Activated CD4-positive, alpha-beta memory T cell treated with anti-CD3 and anti-CD28 coated beads, Interleukin-2, amount 10 ng/mL, durations not matched to agents 7 days and 5 days (primary cell): ENCODE results near the gene GALNT7. TPM values are rescaled to one million over a fixed set of nuclear protein-coding genes. Genes with fewer than 3 reads are reported as not detected.

Experiments used
- CTCF ChIA-PET: fragments of 350-600 bp; sonication (Branson Sonifier 250); formaldehyde crosslinking; loops from one replicate; lab custom pipeline; 2021; ENCODE audit warnings: antibody characterized with exemption, inconsistent platforms; lab: Charles Lee
- POLR2A ChIA-PET: fragments of 350-600 bp; sonication (Branson Sonifier 250); formaldehyde crosslinking; loops from one replicate; lab custom pipeline; 2021; ENCODE audit warnings: antibody characterized with exemption; lab: Charles Lee
- DNase-seq: peaks from one replicate; pipeline ENCODE4 v3.0.0-alpha.2; 2020
- H3K27ac Mint-ChIP-seq: one replicate; pipeline ENCODE4 v1.8.0; 2021; ENCODE audit warnings: mild to moderate bottlenecking, mixed read lengths
- H3K27me3 Mint-ChIP-seq: one replicate; pipeline ENCODE4 v1.8.0; 2021; ENCODE audit warnings: mixed read lengths
- H3K36me3 Mint-ChIP-seq: one replicate; pipeline ENCODE4 v1.8.0; 2021; ENCODE audit warnings: low read depth, mixed read lengths
- H3K4me1 Mint-ChIP-seq: one replicate; pipeline ENCODE4 v1.8.0; 2021; ENCODE audit warnings: mixed read lengths
- H3K4me3 Mint-ChIP-seq: one replicate; pipeline ENCODE4 v1.8.0; 2021; ENCODE audit warnings: mild to moderate bottlenecking, mixed read lengths
- H3K9me3 Mint-ChIP-seq: one replicate; pipeline ENCODE4 v1.8.0; 2021; ENCODE audit warnings: mixed read lengths
- total RNA-seq, 2 experiments: library from RNA; stranded (reverse); gene quantifications; one replicate each; pipeline ENCODE4 v1.2.3, GENCODE V29; 2021

GALNT7 gene
- total RNA-seq, 2 experiments from 2014 or later = 16.0 to 19.1 TPM

DNA sequence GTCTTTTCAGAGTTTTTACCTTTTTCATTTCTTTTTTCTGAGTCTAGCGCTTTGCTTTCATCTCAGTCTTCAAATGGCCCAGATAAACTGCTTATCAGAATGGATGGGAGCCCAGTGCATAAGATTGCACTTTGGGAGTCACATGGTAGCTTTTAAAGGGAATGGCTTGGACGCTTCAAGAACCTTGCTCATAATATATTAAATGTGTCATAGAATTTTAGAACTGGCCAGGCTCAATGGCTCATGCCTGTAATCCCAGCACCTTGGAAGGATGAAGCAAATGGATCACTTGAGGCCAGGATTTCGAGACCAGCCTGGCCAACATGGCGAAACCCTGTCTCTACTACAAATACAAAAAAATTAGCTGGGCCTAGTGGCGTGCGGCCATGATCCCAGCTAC is 97.1 kb downstream of the GALNT7 start:
- Mint-ChIP-seq H3K4me1 (peaks cover 10% of the 10 kb centered on the region), H3K27me3 (no peaks in the 10 kb centered on the region), H3K36me3 (no peaks in the 10 kb centered on the region), H3K27ac (no peak overlapping the region), H3K4me3 (no peak overlapping the region), H3K9me3 (no peaks in the 10 kb centered on the region)
- ChIA-PET CTCF (interaction anchor here (1.3 to 1.4 kb wide), 2 partner anchors 36 to 252 kb away, joined by 4 read pairs; no protein-coding TSS in a partner anchor), POLR2A (no interaction called here)
- no peak for DNase-seq

DNA sequence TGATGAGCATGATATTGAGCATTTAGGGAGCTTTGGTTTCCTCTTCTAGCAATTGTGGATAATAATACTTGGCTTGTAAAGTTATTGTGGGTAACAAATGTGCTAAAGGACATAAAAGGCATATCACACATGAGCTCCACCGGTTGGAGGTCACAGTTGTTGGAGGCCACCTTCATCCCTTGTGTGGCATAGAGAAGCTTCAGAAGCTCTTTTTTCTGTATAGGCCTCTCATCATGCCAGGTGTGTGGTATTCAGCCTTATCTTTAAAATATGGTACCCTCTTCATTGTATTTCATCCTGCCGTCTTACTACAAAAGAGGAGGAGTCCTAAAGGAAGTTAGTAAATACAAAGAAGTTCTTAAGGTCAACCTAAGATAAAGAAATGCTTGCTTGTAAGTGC is 99.1 kb downstream of the GALNT7 start:
- CTCF ChIA-PET = interaction anchor here (0.7 to 1.3 kb wide), 3 partner anchors 9 to 245 kb away, joined by 4 read pairs; no protein-coding TSS in a partner anchor
- H3K27ac Mint-ChIP-seq = no peak overlapping the region
- DNase-seq = no peak
- H3K4me3 Mint-ChIP-seq = no peak overlapping the region
- H3K9me3 Mint-ChIP-seq = no peaks in the 10 kb centered on the region
- peaks cover 10% of the 10 kb centered on the region for H3K4me1 Mint-ChIP-seq
- no peaks in the 10 kb centered on the region for H3K27me3 Mint-ChIP-seq
- POLR2A ChIA-PET = no interaction called here
- no peaks in the 10 kb centered on the region for H3K36me3 Mint-ChIP-seq

DNA sequence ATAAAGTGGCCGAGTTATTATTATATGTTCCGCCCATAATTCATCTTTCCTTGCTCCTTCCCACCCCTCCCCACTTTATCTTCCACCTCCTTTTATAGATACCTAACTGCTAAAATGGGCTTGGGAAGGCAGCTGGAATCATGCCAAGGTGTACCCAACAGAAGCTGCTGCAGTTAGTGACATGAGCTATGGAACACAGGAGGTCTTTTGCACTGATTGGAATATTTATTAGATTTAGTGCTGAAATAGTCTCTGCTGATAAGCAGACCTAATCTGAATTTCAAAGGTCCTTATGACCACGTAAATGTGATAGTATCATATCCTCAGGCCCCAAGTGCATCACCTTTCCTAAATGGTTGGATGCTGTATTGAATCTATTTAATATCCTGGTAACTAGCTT is 100.7 kb downstream of the GALNT7 start:
- CTCF ChIA-PET = interaction anchor here (1.8 kb wide), 1 partner anchor 256 kb away, joined by 9 read pairs; no protein-coding TSS in a partner anchor
- Mint-ChIP-seq H3K36me3 (no peaks in the 10 kb centered on the region), H3K27ac (no peak overlapping the region), H3K9me3 (no peaks in the 10 kb centered on the region), H3K4me3 (no peak overlapping the region), H3K4me1 (peaks cover 7% of the 10 kb centered on the region), H3K27me3 (no peaks in the 10 kb centered on the region)
- POLR2A ChIA-PET = no interaction called here
- DNase-seq = no peak

DNA sequence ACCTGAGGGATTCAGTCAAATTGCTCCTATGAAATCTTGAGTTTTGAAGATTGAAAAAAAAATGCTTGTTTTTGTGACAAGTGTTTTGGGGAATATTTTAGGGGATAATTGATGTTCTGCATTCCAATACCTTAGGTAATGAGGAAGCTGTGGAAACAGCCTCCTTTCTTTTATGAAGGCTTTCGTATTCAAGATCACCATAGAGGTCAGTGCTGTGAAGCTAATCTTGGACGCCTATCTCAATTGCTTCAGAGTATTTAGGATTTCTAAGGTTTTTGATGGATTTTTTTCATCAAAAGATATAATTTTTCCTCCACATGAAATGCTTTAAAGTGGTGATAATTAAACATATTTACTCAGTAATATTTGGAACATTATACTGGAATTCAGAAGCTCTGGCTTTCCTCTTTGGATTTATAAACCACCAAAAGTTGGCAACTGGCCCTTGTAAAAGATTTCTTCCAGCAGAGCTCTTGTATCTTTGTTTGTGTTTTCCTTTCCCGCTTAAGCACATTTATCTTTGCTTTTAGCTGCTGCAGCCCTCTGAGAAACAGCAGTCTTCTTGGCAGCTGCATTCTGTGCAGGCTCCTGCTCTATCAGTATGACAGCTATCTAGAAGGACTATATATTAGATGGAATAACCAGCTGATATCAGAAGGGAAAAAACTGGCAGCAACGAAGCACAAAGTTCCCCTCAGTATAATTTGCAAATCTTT is 101.9 kb downstream of the GALNT7 start:
- Mint-ChIP-seq H3K4me3 (no peak overlapping the region), H3K27ac (no peak overlapping the region), H3K4me1 (no peaks in the 10 kb centered on the region), H3K36me3 (no peaks in the 10 kb centered on the region), H3K9me3 (no peaks in the 10 kb centered on the region), H3K27me3 (no peaks in the 10 kb centered on the region)
- ChIA-PET POLR2A (interaction anchor here (1.7 kb wide), 1 partner anchor 13 kb away, joined by 4 read pairs; no protein-coding TSS in a partner anchor), CTCF (interaction anchor here (1.2 to 1.8 kb wide), 3 partner anchors 13 to 257 kb away, joined by 3 to 9 read pairs (median 5); no protein-coding TSS in a partner anchor)
- DNase-seq = no peak

DNA sequence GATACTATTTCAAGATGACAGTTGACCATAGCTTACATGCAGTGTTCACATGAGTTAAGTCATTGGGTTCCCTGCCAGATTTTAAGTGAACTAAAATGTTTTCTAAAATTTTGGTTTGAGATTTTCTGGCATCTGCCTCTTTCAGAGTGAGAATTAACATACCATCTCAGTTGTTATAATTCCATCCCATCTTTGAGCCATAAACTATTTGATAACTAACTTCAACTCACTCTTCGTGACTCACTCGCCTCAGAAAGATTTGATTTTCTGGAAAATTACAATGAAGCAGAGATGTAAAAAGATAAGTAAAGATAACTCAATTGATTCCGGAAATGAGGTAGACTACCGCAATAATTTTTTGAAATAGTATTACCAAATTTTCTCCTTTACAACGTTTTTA is 103.7 kb downstream of the GALNT7 start:
- Mint-ChIP-seq H3K27ac (no peak overlapping the region), H3K4me1 (no peaks in the 10 kb centered on the region), H3K36me3 (no peaks in the 10 kb centered on the region), H3K9me3 (no peaks in the 10 kb centered on the region), H3K27me3 (no peaks in the 10 kb centered on the region), H3K4me3 (no peak overlapping the region)
- POLR2A ChIA-PET = no interaction called here
- DNase-seq = no peak
- CTCF ChIA-PET = no interaction called here

DNA sequence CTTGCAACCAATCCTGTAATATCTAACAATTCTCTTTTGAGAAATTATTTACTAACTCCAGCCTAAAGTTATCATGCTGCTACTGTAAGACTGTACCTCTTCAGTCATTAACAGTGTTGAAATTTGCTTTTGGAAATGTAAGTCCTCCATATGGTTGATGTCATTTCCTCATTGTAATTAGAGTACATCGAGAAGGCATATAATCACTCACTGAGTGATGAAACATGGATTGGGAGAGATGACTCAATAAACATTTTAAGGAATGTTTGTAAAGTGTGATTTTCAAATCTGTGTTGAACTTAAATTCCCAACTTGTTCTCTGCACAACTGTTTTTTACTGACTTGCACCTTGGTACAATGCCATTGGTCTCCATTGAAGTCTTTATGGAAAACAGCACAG is 104.4 kb downstream of the GALNT7 start:
- Mint-ChIP-seq H3K4me1 (no peaks in the 10 kb centered on the region), H3K27ac (no peak overlapping the region), H3K36me3 (no peaks in the 10 kb centered on the region), H3K27me3 (no peaks in the 10 kb centered on the region), H3K4me3 (no peak overlapping the region), H3K9me3 (no peaks in the 10 kb centered on the region)
- POLR2A ChIA-PET = no interaction called here
- CTCF ChIA-PET = no interaction called here
- DNase-seq = no peak

DNA sequence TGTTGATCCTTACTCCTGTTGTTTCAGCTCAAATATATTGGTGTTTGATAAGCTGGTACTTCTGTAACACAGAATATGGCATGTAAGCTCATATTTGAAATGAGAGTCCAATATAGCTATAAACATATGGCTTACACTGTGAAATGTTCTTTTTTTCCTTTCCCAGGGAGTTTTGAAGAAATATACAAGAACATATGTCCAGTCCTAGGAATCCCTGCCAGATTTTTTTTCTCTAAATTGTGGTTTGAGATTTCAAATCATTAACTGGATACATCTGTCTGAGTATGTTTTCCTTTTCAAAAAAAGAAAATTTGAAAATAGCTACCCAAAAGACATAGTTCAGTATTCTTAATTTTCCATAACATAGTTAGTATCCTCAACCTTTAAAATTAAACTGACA is 105.3 kb downstream of the GALNT7 start:
- no peaks in the 10 kb centered on the region for H3K9me3 Mint-ChIP-seq
- ChIA-PET CTCF (interaction anchor here (1.0 to 2.5 kb wide), 3 partner anchors 16 to 260 kb away, joined by 3 to 10 read pairs (median 4); no protein-coding TSS in a partner anchor), POLR2A (no interaction called here)
- no peak for DNase-seq
- H3K27ac Mint-ChIP-seq = no peak overlapping the region
- H3K36me3 Mint-ChIP-seq = no peaks in the 10 kb centered on the region
- H3K27me3 Mint-ChIP-seq = no peaks in the 10 kb centered on the region
- no peak overlapping the region for H3K4me3 Mint-ChIP-seq
- H3K4me1 Mint-ChIP-seq = no peaks in the 10 kb centered on the region

DNA sequence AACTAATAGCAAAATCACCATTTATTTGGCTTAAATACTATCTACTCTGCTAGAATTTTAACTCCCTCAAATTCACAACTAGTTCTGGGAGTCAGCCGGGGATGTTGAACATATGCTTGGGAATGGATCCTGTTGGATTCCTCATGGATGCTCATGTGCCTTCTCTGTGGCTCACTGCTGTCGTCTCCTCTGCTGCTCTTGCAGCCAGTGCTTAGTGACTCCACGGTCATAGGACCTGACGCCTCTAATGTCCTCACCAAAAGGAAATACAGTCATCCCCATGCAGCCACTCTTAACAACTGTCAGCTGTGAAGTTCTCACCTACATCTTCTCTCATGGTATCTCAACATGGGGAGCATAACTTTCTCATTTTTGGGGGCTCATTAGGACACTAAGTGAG is 106.1 kb downstream of the GALNT7 start:
- Mint-ChIP-seq H3K9me3 (no peaks in the 10 kb centered on the region), H3K36me3 (no peaks in the 10 kb centered on the region), H3K27ac (no peak overlapping the region), H3K4me1 (no peaks in the 10 kb centered on the region), H3K4me3 (no peak overlapping the region), H3K27me3 (no peaks in the 10 kb centered on the region)
- DNase-seq = no peak
- ChIA-PET CTCF (interaction anchor here (1.1 to 2.5 kb wide), 3 partner anchors 18 to 47 kb away, joined by 3 to 10 read pairs (median 4); no protein-coding TSS in a partner anchor), POLR2A (no interaction called here)

DNA sequence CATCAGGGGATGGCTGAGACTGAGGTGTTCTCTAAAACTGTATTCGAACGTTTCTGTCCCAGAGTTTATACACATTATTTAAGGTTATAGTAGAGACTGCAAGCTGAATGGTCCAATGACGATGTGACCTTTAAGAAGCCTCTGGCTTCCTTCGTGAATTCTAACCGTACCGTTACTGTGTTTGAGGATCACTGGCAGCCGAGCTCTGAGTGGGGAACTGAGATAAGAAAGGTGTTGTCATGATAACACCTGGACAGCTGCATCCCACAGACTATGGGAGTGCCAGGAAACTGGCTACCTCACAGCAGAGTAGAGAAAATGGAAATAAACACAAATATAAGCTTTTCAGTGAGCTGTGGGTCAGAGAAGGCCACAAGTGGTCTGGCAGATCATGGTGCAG is 106.5 kb downstream of the GALNT7 start:
- DNase-seq = no peak
- Mint-ChIP-seq H3K4me3 (no peak overlapping the region), H3K27me3 (no peaks in the 10 kb centered on the region), H3K9me3 (no peaks in the 10 kb centered on the region), H3K36me3 (no peaks in the 10 kb centered on the region), H3K27ac (no peak overlapping the region), H3K4me1 (no peaks in the 10 kb centered on the region)
- CTCF ChIA-PET = interaction anchor here (0.9 to 2.5 kb wide), 4 partner anchors 11 to 47 kb away, joined by 3 to 10 read pairs (median 4); no protein-coding TSS in a partner anchor
- POLR2A ChIA-PET = no interaction called here

DNA sequence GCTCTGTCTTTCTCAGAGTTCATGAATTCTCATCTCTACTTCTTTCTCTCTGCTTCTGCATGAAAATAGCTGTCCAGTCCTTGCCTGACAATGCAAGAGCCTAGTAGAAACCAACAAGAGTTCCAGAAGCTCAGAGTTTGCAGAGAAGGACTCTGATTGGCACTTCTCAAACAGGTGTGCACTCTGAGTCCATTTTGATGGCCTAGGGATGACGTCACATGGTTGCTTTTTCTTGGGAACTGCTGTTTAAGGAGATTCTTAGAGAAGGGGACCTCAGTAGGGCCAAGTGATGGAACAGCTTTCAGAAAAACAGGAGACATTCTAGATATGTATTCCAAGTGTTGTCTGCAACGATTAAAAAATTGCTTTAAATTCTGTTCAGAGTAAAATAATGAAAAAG is 108.7 kb downstream of the GALNT7 start:
- no peaks in the 10 kb centered on the region for H3K4me1 Mint-ChIP-seq
- no peak overlapping the region for H3K4me3 Mint-ChIP-seq
- H3K27ac Mint-ChIP-seq = no peak overlapping the region
- no peaks in the 10 kb centered on the region for H3K36me3 Mint-ChIP-seq
- no peaks in the 10 kb centered on the region for H3K27me3 Mint-ChIP-seq
- ChIA-PET CTCF (interaction anchor here (0.9 to 1.1 kb wide), 4 partner anchors 9 to 24 kb away, joined by 3 to 6 read pairs (median 4); no protein-coding TSS in a partner anchor), POLR2A (no interaction called here)
- H3K9me3 Mint-ChIP-seq = no peaks in the 10 kb centered on the region
- DNase-seq = no peak

DNA sequence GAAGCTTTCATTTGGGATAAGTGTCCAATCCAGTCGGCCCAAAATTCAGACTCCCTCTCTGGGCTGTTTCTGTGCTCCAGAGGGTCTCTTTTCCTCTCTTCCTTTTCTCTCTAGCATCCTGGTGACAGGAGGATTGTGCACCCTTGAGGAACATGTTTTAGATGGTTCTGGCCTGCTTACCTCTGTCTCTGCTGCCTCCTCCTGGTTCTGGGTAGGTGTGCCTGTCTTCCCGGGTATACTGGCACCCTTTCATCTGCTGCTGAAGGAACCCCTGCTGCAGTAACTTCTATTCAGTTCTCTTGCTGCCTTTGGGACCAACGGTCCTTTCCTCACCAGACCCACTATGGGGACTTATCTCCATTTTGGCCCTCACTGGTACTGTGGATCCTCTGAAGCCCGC is 112.4 kb downstream of the GALNT7 start:
- DNase-seq = no peak
- ChIA-PET POLR2A (no interaction called here), CTCF (interaction anchor here (0.7 to 1.9 kb wide), 5 partner anchors 11 to 268 kb away, joined by 3 to 5 read pairs (median 4); no protein-coding TSS in a partner anchor)
- Mint-ChIP-seq H3K4me1 (no peaks in the 10 kb centered on the region), H3K4me3 (no peak overlapping the region), H3K9me3 (peaks cover 8% of the 10 kb centered on the region), H3K36me3 (no peaks in the 10 kb centered on the region), H3K27ac (no peak overlapping the region), H3K27me3 (no peaks in the 10 kb centered on the region)

DNA sequence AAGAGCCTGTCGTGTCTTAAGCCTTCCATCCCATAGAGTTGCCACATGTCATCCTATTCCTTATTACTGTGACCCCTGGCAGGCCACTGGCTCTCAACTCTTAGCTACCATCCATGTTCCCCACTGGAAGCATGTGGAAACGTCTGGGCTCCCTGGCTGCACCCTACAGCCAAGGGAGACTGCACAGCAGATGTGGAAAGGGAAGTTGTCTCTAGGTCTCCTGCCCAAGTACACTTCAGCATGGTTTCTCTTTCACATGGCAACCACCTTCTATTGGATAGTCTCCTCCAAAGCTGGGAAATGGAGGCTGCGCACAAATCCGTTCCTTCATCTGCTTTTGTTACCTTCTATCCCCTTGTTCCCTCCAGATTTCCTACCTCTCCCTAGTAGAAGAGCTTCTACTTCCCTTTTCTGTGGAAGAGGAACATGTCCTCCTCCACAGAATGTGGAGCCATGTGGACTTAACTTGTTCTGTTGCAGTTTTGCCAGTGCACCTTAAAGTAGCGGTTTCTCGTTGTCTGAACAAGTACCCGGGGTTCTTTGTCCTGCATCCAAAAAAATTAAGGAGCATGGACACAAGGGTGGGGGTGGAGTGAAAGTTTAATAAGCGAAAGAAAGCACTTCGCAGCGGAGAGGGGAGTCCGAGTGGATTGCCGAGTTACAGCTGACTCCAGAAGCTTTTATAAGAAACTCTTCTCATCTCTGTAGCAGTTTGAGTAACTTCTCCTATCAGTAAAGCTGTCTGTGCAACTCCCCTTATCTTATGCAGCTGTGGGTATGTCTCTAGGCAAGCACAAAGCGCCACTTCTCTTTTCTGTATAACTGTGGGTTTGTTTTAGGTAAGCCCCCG is 113.0 kb downstream of the GALNT7 start:
- H3K36me3 Mint-ChIP-seq = no peaks in the 10 kb centered on the region
- H3K27ac Mint-ChIP-seq = no peak overlapping the region
- ChIA-PET POLR2A (no interaction called here), CTCF (interaction anchor here (1.3 to 1.9 kb wide), 5 partner anchors 11 to 139 kb away, joined by 3 to 5 read pairs (median 3); no protein-coding TSS in a partner anchor)
- H3K9me3 Mint-ChIP-seq = peaks cover 8% of the 10 kb centered on the region
- H3K4me1 Mint-ChIP-seq = no peaks in the 10 kb centered on the region
- no peaks in the 10 kb centered on the region for H3K27me3 Mint-ChIP-seq
- no peak for DNase-seq
- H3K4me3 Mint-ChIP-seq = no peak overlapping the region

DNA sequence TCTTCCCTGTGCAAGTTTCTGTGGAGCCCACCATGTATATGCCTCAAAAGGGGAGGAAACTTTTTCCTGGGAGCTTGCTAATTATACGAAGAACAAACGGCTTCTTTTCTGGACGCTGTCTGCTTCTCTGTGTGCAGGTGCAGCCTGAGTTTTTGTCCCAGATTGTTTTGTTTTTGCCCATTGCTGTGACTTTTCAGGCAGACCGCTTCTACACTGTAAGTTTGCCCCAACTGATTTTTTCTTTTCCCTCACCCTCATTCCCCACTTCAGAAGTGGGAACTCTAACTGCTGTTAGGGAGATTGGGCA is 113.6 kb downstream of the GALNT7 start:
- Mint-ChIP-seq H3K27ac (no peak overlapping the region), H3K27me3 (no peaks in the 10 kb centered on the region), H3K4me3 (no peak overlapping the region), H3K9me3 (peaks cover 13% of the 10 kb centered on the region), H3K4me1 (no peaks in the 10 kb centered on the region), H3K36me3 (peaks cover under 1% of the 10 kb centered on the region)
- no peak for DNase-seq
- POLR2A ChIA-PET = no interaction called here
- CTCF ChIA-PET = interaction anchor here (1.3 to 1.9 kb wide), 3 partner anchors 10 to 139 kb away, joined by 3 to 5 read pairs (median 3); no protein-coding TSS in a partner anchor
